DMS153 (cell line): ENCODE data around the gene CD28.
"Not testable (repeated sequence)": the region's sequence is repeated elsewhere in the genome, so short reads cannot be mapped to it uniquely, and the experiment has no call there.

Experiments used
- DNase-seq: peaks from one replicate; lab custom pipeline; 2025; lab: John Stamatoyannopoulos, UW

The CD28 gene

DNA sequence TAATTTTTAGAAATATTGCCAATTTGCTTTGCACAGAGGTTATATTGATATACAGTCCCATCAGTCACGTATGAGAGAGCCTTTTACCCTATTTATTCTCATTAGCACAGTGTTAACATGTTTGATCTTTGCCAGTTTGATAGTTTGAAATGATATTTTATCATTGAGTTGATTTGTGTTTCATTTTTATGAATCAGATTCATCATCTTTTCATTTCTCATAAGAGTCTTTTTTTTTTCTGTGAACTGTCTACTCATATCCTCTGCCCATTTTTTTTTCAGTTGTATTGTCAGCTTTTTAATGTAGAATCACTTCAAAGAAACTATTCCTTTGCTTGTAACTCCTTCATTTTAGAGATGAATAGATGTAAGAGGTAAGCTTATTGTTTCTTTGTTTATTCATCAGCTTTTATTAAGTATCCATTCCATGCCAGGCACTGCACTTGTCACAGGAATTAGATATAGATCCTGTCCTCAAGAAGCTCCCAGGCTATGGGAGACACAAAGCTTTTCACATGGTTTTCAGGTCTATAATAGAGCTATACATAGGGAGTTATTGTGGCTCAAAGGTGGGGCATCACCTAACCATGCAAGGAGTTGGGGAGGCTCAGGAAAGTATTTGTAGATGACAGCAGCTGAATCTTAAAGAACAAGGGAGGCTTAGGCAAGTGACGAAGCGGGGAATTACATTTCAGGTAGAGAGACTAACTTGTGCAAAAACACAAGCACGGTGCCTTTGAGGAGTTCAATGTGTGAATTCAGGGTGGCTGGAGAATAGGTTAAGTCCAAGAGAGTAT lies 42.1 kb downstream of the CD28 start:
- DNase-seq = no peak

DNA sequence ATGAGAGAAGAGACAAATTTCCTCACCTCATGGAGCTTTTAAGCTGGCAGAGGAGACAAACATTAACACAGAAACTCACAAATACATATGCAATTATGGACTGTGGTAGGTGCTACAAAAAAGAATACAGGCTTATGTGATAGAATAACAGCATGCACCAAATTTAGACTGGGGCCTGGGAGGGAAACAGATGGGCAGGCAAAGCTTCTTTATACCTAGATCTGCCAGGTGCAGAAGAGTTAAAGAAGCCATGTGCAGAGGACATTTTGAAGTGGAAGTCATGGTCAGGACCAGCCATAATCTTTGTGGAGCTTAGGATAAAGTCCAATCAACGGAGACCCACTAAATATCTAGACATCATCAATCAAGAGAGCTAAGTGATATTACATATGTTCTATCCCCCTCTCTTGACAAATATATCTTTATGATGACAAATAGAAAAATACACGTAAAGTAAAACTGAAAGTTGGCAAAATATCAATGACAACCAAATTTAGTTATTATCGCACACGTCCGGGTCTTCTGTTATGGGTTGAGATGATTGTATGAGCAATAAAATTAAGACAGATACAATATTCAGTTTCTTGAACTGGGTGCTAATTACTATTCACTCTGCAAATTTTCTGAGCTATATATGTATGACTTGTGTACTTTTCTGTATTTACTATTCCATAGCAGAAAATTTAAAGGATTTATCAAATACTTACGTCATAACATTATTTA lies 44.1 kb downstream of the CD28 start:
- no peak for DNase-seq

DNA sequence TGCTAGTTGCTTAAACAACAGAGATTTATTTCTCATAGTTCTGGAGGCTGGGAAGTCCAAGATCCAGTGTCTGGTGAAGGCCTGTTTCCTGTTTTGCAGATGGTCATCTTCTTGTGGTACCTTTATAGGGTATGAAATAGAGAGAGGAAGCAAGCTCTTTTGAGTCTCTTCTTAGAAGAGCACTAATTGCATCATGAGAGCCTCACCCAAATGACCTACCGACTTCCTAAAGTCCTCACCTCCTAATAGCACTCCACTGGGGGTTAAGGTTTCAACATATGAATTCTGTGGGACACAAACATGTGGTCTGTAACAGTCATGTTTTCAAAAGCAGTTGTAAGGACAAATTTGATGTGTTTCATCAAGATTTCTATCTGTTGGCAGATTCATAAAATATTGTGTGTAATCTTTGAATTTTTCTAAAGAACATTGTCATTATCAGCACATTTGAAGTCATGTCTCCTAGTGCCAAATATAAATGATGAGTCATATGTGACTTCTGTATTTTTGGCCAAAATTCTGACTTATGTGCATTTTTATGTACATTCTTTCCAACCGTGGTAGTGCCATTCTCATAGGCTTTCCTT lies 45.3 kb downstream of the CD28 start:
- no peak for DNase-seq

DNA sequence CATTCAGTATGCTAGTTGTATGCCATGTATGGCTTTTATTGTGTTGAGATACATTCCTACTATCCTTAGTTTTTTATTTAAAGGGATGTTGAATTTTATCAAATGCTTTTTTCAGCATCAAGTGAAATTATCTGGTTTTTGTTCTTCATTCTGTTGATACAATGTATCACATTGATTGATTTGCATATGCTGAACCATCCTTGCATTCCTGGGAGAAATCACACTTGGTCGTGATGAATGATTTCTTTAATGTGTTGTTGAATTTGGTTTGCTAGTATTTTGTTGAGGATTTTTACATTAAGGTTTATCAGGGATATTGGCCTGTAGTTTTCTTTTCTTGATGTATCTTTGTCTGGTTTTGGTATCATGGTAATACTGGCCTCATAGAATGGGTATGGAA lies 49.7 kb downstream of the CD28 start:
- DNase-seq = no peak

DNA sequence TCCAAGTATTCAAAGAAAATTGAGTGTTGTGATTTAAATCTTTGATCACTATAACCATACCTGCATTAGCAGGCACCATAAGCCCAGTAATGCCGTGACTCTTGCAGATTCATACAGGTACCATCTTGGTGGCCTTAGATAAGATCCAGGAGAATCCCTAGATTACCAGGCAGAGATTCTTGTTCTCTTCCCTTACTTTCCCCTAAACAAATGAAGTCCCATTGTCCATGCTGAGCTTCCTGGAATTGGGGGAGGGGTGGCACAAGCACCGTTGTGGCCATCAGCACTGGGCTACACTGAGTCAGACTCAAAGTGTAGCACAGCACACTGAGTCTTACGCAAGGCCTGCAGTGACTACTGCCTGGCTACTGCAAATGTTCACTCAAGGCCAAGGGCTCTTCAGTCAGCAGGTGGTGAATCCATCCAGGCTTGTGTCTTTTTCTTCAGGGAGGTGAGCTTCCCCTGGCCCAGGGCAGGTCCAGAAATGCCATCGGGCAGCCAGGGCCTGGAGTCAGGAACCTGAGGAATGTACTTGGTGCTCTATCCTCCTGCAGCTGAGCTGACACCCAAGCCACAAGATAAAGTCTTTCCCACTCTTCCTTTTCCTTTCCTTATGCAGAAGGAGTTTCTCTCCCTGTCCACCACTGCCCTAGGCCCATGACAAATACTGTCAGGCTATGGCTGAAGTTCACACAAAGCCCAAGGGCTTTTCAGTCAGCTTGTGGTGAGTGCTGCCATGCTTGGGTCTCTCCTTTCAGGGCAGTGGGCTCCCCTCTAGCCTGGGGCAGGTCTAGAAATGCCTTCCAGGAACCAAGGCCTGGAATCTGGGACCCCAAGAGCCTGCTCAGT lies 52.6 kb downstream of the CD28 start:
- DNase-seq = no peak

DNA sequence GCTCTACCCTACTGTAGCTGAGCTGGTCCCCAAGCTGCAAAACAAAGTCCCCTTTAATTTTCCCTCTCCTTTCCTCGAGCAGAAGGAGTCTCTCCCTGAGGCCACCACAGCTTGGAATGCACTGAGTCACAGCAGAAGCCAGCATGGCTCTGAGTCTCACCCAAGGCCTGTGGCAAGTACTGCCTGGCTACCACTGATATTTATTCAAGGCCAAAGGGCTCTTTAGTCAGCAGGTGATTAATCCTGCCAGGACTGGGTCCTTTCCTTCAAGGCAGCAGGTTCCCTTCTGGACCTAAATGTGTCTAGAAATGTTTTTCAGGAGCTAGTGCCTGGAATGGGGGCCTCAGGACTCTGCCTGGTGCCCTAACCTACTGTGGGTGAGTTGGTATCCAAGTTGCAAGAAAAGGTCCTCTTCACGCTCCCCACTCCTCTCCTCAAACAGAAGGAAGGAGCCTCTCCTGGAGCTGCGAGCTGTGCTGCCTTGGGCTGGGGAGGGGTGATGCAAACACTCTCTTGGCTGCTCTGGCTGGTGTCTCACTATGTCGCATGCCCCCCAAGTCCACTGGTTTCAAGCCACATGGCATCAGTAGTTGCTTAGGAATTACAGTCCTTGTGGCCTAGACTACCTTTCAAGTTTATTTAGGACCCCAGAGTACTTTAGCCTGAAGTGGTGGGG lies 53.4 kb downstream of the CD28 start:
- DNase-seq = no peak

DNA sequence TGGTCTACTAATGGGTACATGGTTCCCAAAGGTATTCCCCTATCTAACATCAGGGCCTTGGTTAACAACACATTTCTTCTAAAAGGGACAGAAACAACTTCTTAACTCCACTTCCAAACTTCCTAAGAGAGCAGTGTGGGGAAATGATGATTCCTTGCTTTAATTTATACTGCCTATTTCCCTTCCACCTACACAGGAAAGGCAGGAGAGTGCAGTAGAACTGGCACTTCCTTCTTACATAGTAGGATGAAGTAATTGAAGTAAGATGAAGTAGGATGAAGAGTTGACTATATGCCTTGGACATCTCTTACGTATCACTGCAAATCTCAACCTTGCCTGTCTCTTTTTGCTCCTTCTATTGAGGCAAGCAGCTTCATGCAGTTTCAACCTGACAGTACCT lies 54.7 kb downstream of the CD28 start:
- DNase-seq = no peak

DNA sequence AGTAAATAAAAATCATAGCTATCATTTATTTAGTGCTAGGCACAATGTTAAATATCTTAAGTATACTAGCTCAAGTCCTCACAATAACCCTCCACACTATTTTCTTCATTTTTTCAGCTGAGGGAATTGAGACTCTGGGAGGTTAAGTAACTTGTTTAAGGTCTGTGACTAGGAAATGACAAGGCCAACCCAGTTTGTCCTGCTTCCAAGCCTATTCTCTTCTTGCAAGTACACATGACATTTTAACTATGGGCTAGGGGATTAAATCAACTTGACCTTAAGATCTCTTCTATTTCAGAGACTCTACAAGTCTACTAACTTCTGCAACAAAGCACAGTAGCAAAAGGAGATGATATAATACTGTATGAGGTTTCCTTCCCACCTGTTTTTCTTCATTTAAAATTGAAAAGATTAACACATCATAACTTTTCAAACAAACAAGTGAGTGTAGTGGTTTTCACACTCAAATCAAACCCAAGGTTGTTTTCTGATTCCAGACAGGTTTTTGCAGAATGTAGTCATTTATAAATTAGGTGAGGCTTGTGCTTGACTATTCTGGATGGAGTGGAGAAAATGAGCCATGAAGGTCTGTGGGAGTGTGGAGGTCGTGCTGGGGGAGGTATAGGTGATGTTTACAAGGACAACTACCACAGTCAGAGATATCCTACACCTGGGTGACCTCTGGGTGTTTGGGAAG lies 57.0 kb downstream of the CD28 start:
- DNase-seq = no peak

DNA sequence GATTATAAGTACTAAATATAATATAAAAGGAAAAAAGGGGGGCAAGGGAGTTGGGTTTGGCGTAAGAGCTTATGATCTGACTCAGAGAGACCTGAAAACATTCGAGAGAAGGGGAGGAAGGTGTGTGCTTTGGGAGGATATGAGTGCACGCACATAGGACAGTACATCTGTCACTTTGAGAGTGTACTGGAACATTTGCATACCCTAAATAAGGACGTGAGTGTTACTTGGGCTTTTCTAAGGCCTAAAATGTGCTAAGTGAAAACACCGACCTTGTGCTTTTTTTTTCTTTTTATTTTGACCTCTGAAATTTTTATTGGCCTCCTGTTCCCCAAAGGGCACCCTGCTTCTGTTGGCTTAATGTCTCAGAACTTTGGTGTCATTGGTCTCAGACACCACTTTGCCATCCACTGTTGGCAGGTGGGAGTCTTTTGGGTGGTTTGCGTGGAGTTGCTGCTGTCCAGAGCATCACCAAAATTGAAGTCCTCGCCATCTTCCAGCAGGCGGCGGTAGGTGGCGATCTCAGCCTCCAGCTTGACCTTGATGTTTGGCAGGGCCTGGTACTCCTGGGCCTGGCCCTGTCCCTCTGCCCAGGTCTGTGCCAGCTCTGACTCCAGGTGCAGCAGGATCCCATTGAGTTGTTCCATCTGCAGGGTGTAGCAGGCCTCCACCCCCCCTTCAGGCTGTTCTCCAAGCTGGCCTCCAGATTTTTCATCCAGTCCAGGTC lies 57.7 kb downstream of the CD28 start:
- DNase-seq = no peak

DNA sequence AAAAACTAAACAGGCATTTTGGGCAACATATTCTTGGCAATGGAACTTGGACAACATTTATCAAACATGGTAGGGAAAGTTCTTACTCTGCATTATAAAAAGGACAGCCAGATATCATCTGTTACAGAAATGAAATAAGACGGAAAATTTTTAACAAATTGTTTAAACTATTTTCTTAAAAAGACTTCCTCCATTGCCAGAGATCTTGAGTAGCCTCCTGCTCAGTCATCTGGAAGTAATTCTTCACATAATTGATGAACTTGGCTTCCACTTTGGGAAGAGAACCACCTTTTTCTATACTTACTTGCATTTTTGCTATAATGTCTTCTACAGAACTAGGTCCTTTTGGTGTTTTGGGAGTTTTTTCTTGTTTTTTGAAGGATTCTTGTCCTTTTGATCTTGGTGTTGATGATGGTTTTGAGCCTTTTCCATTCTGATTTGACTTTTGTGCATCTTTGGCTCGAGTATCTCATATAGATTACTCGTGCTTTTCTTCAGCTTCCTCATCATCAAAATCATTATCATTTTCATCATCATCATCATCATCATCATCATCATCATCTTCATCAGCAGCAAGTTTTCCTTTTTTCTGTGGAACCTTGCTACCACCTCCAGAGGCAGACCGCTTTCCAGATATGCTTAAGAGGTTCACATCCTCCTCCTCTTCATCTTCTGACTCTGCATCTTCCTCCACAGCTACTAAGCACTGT lies 66.2 kb downstream of the CD28 start:
- DNase-seq = no peak

DNA sequence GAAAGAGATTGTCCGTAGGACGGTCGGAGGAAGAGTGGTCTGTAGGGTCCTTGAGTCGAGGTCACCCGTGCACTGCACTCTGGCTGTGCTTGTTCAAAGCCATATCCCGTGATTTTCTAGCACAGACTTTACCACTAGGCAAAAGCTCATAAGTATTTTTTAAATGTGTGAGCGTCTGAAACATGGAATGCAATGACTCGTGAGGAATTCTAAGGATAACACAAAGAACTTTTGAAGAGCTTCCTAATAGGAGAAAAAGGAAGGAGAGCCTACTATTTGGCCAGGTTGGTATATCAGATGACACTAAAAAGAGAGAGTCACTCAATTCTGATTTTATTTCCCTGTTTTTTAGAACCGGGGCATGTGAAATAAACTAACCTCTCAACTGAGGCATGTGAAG lies 68.3 kb downstream of the CD28 start:
- no peak for DNase-seq

DNA sequence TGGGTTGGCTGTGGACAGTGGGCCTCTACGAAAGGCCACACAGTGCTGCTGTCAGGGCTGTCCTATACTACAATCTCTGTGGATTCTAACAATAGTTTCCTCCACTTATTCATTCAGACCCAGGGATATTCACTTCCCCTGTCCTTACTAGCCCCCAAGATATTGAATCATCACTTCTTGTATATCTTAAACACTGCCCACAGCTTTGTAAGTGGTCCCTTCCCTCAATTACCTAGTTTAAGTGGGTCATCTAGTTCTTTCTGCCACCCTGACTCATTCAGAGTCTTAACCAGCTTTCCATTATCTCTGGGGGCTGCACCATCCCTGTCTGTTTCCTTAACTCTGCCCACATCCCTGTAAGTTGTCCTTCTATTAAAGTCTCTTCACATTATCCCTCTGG lies 69.2 kb downstream of the CD28 start:
- DNase-seq = no peak

DNA sequence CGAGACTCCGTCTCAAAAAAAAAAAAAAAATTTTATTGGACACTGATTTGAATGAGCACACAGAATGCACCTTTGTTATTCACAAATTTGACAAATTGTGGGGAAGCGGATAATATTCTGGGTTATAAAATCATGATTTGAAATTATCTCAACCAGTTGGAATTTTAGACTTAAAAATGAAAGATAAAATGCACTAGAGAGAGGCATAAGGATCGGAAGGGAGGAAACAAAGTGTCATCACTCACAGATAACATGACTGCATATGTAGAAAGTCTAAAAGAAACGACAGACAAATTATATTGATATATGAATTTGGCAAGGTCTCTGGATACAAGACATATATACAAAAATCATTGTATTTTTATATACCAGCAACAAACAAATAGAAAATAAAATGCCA lies 70.6 kb downstream of the CD28 start:
- DNase-seq = no peak

DNA sequence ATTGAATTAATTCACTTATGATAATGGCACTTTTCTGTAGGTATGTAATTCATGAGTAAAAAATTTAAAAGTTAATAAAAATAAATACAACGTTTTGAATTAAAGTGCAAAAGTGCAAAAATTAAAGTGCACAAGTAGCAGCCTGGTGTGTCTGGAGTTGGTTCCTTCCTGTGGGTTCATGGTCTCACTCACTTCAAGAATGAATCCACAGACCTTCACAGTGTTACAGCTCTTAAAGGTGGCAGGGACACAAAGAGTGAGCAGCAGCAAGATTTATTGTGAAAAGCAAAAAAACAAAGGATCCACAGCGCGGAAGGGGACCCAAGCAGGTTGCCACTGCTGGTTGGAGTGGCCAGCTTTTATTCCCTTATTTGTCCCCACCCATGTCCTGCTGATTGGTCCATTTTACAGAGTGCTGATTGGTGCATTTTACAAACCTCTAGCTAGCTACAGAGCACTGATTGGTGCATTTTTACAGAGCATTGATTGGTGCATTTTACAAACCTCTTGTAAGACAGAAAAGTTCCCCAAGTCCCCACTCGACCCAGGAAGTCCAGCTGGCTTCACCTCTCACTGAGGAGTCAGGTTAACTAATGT lies 73.1 kb downstream of the CD28 start:
- not testable (repeated sequence) for DNase-seq

DNA sequence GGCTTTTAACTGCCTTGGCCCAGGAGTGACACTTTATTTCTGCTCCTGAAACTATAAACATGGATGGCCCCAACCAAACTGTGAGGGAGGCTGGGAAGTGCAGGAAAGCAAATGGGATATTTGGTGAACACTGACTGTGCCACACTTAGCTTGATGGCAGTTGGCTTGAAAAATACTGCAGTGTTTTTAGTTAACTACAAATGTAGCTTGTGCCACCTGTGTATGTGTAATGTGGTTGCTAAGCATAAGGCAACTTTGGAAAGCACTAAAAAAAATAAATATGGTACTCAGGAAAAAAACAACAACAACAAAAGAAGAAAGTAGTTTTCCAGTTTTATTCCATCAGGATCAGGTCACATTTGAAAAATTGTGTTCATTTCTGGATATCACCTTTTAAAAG lies 73.8 kb downstream of the CD28 start:
- no peak for DNase-seq

DNA sequence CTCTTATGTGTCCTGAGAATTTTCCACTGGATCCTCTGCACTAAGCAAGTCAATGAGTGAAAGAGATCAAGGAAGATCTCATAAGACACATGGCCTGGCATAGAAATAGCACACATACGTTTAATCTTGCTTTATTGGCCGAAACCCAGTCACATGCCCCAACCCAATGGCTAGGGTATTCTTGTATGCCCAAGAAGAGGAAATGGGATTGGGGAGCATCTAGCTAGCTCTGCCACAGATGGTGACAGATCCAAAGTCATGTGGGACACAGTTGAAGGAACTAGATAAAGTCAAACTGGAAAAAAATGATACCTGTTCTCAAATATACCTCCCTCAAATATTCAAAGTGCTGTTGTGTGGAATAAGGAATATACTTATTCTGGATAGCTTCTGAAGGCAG lies 74.7 kb downstream of the CD28 start:
- no peak for DNase-seq

DNA sequence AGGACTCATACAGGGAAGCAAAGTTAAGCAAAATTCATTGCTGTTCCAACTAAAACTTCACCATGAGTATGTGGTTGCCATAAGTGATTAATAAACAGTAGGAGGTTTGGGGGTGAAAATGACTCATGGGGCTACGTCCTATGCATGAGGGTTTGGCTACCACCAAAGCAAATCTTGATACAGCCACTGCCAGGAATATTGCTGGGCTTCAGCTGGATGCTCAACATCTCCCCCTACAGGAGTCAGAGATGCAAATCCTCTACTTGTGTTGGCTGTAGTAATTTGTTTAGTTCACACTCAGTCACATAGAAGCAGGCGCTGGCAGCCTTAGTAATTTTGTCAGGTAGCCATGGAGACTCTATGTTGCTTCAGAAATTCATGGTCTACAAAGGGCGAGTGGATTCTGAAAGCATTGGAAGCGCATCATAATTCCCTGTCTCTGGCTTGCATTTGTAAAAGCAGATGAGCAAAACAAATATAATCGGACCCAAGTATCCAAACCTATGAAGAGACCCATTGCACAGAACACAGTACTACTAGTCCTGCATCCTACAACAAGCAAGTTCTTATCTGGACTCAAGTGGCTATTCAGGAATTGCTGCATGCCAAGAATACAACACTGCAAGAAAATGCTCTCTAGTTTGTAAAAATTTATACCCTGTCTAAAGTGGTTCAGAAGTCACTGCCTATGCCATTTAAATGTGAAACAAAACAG lies 76.0 kb downstream of the CD28 start:
- DNase-seq = peak; percentile 31

DNA sequence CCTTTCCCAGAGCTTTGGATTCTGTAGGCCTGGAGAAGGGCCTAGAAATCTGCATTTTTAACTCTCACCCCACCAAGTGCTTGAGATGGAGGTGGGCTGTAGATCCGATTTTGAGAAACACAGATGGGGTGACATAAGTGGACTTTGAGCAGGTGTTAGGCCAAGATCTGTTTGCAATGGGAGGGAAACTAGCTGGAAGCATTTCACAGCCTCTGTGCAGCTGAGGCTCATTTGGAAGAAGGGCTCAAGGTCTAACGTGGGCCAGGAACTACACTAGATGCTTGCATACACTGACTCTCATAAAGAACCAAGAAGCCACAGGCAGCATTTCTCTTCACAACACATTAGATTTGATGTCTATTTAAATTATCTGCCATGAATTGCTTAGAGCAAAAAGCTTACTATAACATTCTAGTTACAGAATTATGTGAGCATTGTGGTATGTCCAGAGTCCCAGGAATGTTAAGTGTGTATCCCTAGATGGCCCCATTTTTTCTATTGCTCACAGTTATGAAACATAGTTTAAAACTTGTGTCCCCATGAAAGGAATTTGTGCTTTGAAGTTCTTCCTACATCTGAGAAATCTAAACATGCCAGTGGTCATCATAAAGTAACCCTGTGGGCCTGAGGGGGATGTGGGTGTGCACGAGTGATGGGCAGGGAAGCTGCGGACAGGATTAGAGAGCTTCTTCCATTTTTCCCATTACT lies 77.2 kb downstream of the CD28 start:
- no peak for DNase-seq
